AG04450 (cell line): Measurements from ENCODE around the gene MBTPS1. TPM values are rescaled to one million over a fixed set of nuclear protein-coding genes. Genes with fewer than 3 reads are reported as not detected.

Experiments
- CTCF ChIA-PET: fragments of 300-600, 350-600 bp; formaldehyde crosslinking; extraction: SDS; loops from one replicate; lab custom pipeline; 2022; ENCODE audit warnings: antibody characterized with exemption, inconsistent platforms; lab: Charles Lee
- POLR2A ChIA-PET: fragments of 350-600 bp; formaldehyde crosslinking; extraction: SDS; loops from one replicate; lab custom pipeline; 2021; ENCODE audit warnings: antibody characterized with exemption, inconsistent platforms; lab: Yijun Ruan, JAX
- DNase-seq: peaks from one replicate; pipeline ENCODE4 v3.0.0-alpha.2; 2011; ENCODE audit warnings: low read depth, low spot score
- H3K27ac ChIP-seq: one replicate; pipeline ENCODE4 v1.5.1; 2012; ENCODE audit warnings: low read depth, low read length, control low read depth
- H3K27me3 ChIP-seq: one replicate; pipeline ENCODE4 v1.6.0; 2012; ENCODE audit warnings: low read length; ENCODE audit not compliant: control insufficient read depth, insufficient read depth
- H3K4me3 ChIP-seq: 2 replicates; pipeline ENCODE4 v1.5.1; 2011; ENCODE audit warnings: mild to moderate bottlenecking, low read depth, low read length, control low read depth
- H3K9me3 ChIP-seq: 2 replicates; pipeline ENCODE4 v1.5.1; 2012; ENCODE audit warnings: low read length; ENCODE audit not compliant: control insufficient read depth, insufficient read depth
- CTCF ChIP-seq: IDR thresholded peaks from 2 replicates; pipeline ENCODE4 v1.5.1; 2011; ENCODE audit warnings: low read depth, low read length, control low read depth, inconsistent platforms
- polyA plus RNA-seq: library from polyadenylated mRNA; depleted of rRNA; stranded (reverse); fragments of >200 nt; gene quantifications from 2 replicates; pipeline ENCODE4 v1.2.3, GENCODE V29; 2011

MBTPS1 gene
- polyA plus RNA-seq, 1 experiment: 116 TPM

- peaks cover 64% of the 10 kb centered on the region for H3K27me3 ChIP-seq
- H3K4me3 ChIP-seq: no peak within 1 kb of the TSS
- POLR2A ChIA-PET: no interaction called here
- CTCF ChIA-PET: interaction anchor here (0.8 to 2.3 kb wide), 3 partner anchors 24 to 145 kb away, joined by 3 to 8 read pairs (median 3); partner anchors contain the start of gene TAF1C
- H3K27ac ChIP-seq: no peak within 1 kb of the TSS
- DNase-seq: no peak
- no peaks in the 10 kb centered on the region; the same call in 1 of the 2 replicates for H3K9me3 ChIP-seq
- TF ChIP-seq CTCF: no peak
These were observed 74.3 kb downstream of the MBTPS1 start, which contains the start of gene SLC38A8 for GRCh38 chr16:84042308-84042878. Gene SLC38A8, minus strand, starts transcription at chr16:84042795. Its CDS starts 638 bp downstream, at chr16:84042157.

- Histone ChIP-seq H3K27ac (no peak overlapping the region), H3K9me3 (no peaks in the 10 kb centered on the region; the same call in 1 of the 2 replicates), H3K4me3 (no peak overlapping the region), H3K27me3 (peaks cover 64% of the 10 kb centered on the region)
- ChIA-PET POLR2A (no interaction called here), CTCF (interaction anchor here (0.6 to 2.3 kb wide), 4 partner anchors 24 to 145 kb away, joined by 3 to 8 read pairs (median 3); partner anchors contain the start of gene TAF1C)
- no peak for TF ChIP-seq CTCF
- DNase-seq: no peak
These were observed 74.9 kb downstream of the MBTPS1 start for GRCh38 chr16:84041881-84042280.

GRCh38 chr16:84040823-84041820 lies 75.6 kb downstream of the MBTPS1 start:
- CTCF ChIA-PET: interaction anchor here (0.6 to 1.3 kb wide), 7 partner anchors 19 to 146 kb away, joined by 3 read pairs; partner anchors contain the start of gene TAF1C
- peaks cover 67% of the 10 kb centered on the region for H3K27me3 ChIP-seq

GRCh38 chr16:84040226-84040822 lies 76.4 kb downstream of the MBTPS1 start:
- POLR2A ChIA-PET: no interaction called here
- no peak overlapping the region for H3K4me3 ChIP-seq
- no peak for DNase-seq
- peaks cover 10% of the 10 kb centered on the region for H3K9me3 ChIP-seq
- TF ChIP-seq CTCF: no peak
- CTCF ChIA-PET: interaction anchor here (0.6 to 1.2 kb wide), 5 partner anchors 19 to 87 kb away, joined by 3 read pairs; no protein-coding TSS in a partner anchor
- peaks cover 69% of the 10 kb centered on the region for H3K27me3 ChIP-seq
- H3K27ac ChIP-seq: no peak overlapping the region

More at GRCh38 chr16:84040823-84041820, 75.6 kb downstream of the MBTPS1 start:
- no peak for TF ChIP-seq CTCF
- H3K9me3 ChIP-seq: peaks cover 6% of the 10 kb centered on the region
- POLR2A ChIA-PET: no interaction called here
- H3K27ac ChIP-seq: no peak overlapping the region
- H3K4me3 ChIP-seq: no peak overlapping the region
- no peak for DNase-seq
